ENCODE results near the gene UBQLN4. TPM values are rescaled to one million over a fixed set of nuclear protein-coding genes. Genes with fewer than 3 reads are reported as not detected.

UBQLN4 gene
- polyA plus RNA-seq, 1 of the 3 experiments (the other 2 are of a cell fraction), result 37.0 TPM

DNA sequence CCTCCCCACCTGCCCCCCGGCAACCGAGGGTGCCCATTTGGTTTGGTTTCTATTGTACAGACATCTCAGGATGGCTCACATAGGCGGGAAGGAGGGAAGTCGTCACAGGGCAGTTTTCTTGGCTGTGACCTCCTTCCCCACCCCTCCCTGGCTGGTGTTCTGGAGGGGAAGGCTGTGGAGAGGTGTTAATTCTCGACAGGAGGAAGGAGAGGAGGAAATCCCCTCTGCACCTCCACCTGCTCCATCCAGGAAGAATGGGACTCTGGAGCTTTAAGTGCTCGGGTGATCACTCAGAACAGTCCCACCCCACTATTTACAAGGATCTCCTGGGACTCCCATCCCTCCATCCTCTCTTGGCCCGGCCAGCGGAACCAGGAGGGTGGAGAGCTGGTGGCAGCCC is 21.1 kb upstream of the UBQLN4 start (continued):
- TF ChIP-seq IRF3 (IDR thresholded peaks at IDR 0.05; ENCODE audit: low read depth, low read length) (no peak), NFIC (IDR thresholded peaks at IDR 0.05; ENCODE audit: borderline replicate concordance) (no peak), RXRA (IDR thresholded peaks at IDR 0.05; ENCODE audit: borderline replicate concordance, low read depth) (no peak), ELF1 (IDR thresholded peaks at IDR 0.05) (no peak), EP300 (IDR thresholded peaks at IDR 0.05; ENCODE audit: borderline replicate concordance in 1 of 2, low read depth in 1 of 2, low read length in 1 of 2) (no peak), RCOR1 (IDR thresholded peaks at IDR 0.05; ENCODE audit: low read length) (no peak), FOXM1 (IDR thresholded peaks at IDR 0.05; ENCODE audit: low read depth) (no peak), TAF1 (IDR thresholded peaks at IDR 0.05; ENCODE audit: borderline replicate concordance, low read depth, low read length) (no peak), GATA2 (CRISPR knock-in tag; IDR thresholded peaks at IDR 0.05) (no peak), GABPA (IDR thresholded peaks at IDR 0.05; ENCODE audit: low read depth) (no peak)
- TF ChIP-seq, protein P1, sequence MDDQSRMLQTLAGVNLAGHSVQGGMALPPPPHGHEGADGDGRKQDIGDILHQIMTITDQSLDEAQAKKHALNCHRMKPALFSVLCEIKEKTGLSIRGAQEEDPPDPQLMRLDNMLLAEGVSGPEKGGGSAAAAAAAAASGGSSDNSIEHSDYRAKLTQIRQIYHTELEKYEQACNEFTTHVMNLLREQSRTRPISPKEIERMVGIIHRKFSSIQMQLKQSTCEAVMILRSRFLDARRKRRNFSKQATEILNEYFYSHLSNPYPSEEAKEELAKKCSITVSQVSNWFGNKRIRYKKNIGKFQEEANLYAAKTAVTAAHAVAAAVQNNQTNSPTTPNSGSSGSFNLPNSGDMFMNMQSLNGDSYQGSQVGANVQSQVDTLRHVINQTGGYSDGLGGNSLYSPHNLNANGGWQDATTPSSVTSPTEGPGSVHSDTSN (IDR thresholded peaks at IDR 0.05), result no peak

- 77% methylated on average over 5 of the region's 5 CpGs for WGBS (ENCODE audit: low lambda C conversion rate)
- H3K9me2 ChIP-seq, result no peaks in the 10 kb centered on the region
- H3K27ac ChIP-seq (ENCODE audit: low read depth in 2 of 2, low read length in 1 of 2), result no peak overlapping the region
- H3K9me3 ChIP-seq, result no peaks in the 10 kb centered on the region
- peaks cover 6 to 57% of the 10 kb centered on the region in 2 experiments for H3K36me3 ChIP-seq (replicated peaks in 1 of 2; ENCODE audit: control insufficient read depth in 1 of 2, insufficient read depth in 2 of 2, low read length in 1 of 2)
- peaks cover 61% of the 10 kb centered on the region for H4K20me1 ChIP-seq (ENCODE audit: insufficient read depth)
- peaks cover 31% of the 10 kb centered on the region for H3F3A ChIP-seq (replicated peaks; ENCODE audit: insufficient read depth)
- H2AFZ ChIP-seq (ENCODE audit: low read depth), result no peak overlapping the region
- H3K4me1 ChIP-seq (ENCODE audit: control insufficient read depth in 1 of 2, insufficient read depth in 2 of 2, low read depth in 1 of 2, low read length in 1 of 2), result peaks cover 0 to 44% of the 10 kb centered on the region in 2 experiments; a peak in 2 of 4 replicates
- no peak overlapping the region for H3K9ac ChIP-seq
- no peak overlapping the region for H3K4me2 ChIP-seq
- ChIA-PET POLR2A (interaction anchor here (2.1 kb wide), 1 partner anchor 9 kb away, joined by 7 read pairs; the partner anchor contains the start of gene MEX3A), CTCF (interaction anchor here (0.8 to 1.2 kb wide), 3 partner anchors 21 to 56 kb away, joined by 3 read pairs; no protein-coding TSS in a partner anchor)
- H3K27me3 ChIP-seq (ENCODE audit: insufficient read depth), result no peaks in the 10 kb centered on the region
- TF ChIP-seq TAF1 (IDR thresholded peaks at IDR 0.05; ENCODE audit: borderline replicate concordance, low read depth, low read length), result no peak
- no peak for TF ChIP-seq JUND (IDR thresholded peaks at IDR 0.05)
- TF ChIP-seq GABPA (IDR thresholded peaks at IDR 0.05; ENCODE audit: low read depth), result no peak
- no peak for TF ChIP-seq MXI1 (IDR thresholded peaks at IDR 0.05; ENCODE audit: low read depth, low read length)
- TF ChIP-seq USF1 (IDR thresholded peaks at IDR 0.05; ENCODE audit: borderline replicate concordance, low read depth), result no peak
- no peak for TF ChIP-seq NRF1 (IDR thresholded peaks at IDR 0.05; ENCODE audit: low read depth, low read length)
- TF ChIP-seq IRF3 (IDR thresholded peaks at IDR 0.05; ENCODE audit: low read depth, low read length), result no peak
- no peak for TF ChIP-seq GATA2 (CRISPR knock-in tag; IDR thresholded peaks at IDR 0.05)
- no peak for TF ChIP-seq YY1 (IDR thresholded peaks at IDR 0.05; ENCODE audit: low read depth)
- no peak for TF ChIP-seq MEF2A (IDR thresholded peaks at IDR 0.05; ENCODE audit: borderline replicate concordance, low read depth)
- TF ChIP-seq ELF1 (IDR thresholded peaks at IDR 0.05), result no peak
- TF ChIP-seq, protein P2, sequence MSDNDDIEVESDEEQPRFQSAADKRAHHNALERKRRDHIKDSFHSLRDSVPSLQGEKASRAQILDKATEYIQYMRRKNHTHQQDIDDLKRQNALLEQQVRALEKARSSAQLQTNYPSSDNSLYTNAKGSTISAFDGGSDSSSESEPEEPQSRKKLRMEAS (IDR thresholded peaks at IDR 0.05; ENCODE audit: low read depth), result no peak
- no peak for TF ChIP-seq FOXM1 (IDR thresholded peaks at IDR 0.05; ENCODE audit: low read depth)
- no peak for TF ChIP-seq RCOR1 (IDR thresholded peaks at IDR 0.05; ENCODE audit: low read length)
- no peak for TF ChIP-seq POLR2AphosphoS5 (IDR thresholded peaks at IDR 0.05; ENCODE audit: low read depth, low read length)
- TF ChIP-seq RAD21 (IDR thresholded peaks at IDR 0.05; ENCODE audit: low read length), result no peak
- H3K4me3 ChIP-seq (ENCODE audit: low read depth in 2 of 2, low read length in 1 of 2), result no peak overlapping the region
- peaks cover 47% of the 10 kb centered on the region for H3K79me2 ChIP-seq (ENCODE audit: insufficient read depth)
- DNase-seq, result no peak
These were observed 20.1 kb upstream of the UBQLN4 start for GRCh38 chr1:156073740-156074139.
